Measurements from ENCODE around the gene MXI1.
A peak's percentile ranks its signal among the peaks of the same experiment; 100 is the strongest.
"Not testable (repeated sequence)": the region's sequence is repeated elsewhere in the genome, so short reads cannot be mapped to it uniquely, and the experiment has no call there.

The MXI1 gene

GRCh38 chr10:110179220-110179619 lies 28.2 kb upstream of the MXI1 start:
- POLR2A ChIA-PET: interaction anchor here (0.5 kb wide), 1 partner anchor 72 kb away, joined by 3 read pairs; no protein-coding TSS in a partner anchor
- CTCF ChIA-PET: interaction anchor here (1.8 kb wide), 1 partner anchor 28 kb away, joined by 4 read pairs; the partner anchor contains the start of gene MXI1
- DNase-seq (ENCODE audit: extremely low spot score): no peak
- TF ChIP-seq CTCF (IDR thresholded peaks at IDR 0.05; ENCODE audit: control extremely low read depth, extremely low read depth, low read depth, missing control alignments): no peak

- TF ChIP-seq CTCF (IDR thresholded peaks at IDR 0.05; ENCODE audit: control extremely low read depth, extremely low read depth, low read depth, missing control alignments): no peak
- DNase-seq (ENCODE audit: extremely low spot score): no peak
- ChIA-PET CTCF (interaction anchor here (1.1 kb wide), 1 partner anchor 14 kb away, joined by 3 read pairs; no protein-coding TSS in a partner anchor), POLR2A (no interaction called here)
Observed at GRCh38 chr10:110181451-110181850, 26.0 kb upstream of the MXI1 start.

- CTCF ChIA-PET: interaction anchor here (1.1 kb wide), 1 partner anchor 14 kb away, joined by 3 read pairs; no protein-coding TSS in a partner anchor
- no peak for TF ChIP-seq CTCF (IDR thresholded peaks at IDR 0.05; ENCODE audit: control extremely low read depth, extremely low read depth, low read depth, missing control alignments)
- no peak for DNase-seq (ENCODE audit: extremely low spot score)
- POLR2A ChIA-PET: no interaction called here
Observed at GRCh38 chr10:110181911-110182310, 25.5 kb upstream of the MXI1 start.

GRCh38 chr10:110184398-110184797 lies 23.0 kb upstream of the MXI1 start:
- CTCF ChIA-PET: interaction anchor here (0.7 to 1.0 kb wide), 2 partner anchors 10 to 22 kb away, joined by 3 to 4 read pairs; no protein-coding TSS in a partner anchor

GRCh38 chr10:110185646-110186182 lies 21.7 kb upstream of the MXI1 start:
- DNase-seq (ENCODE audit: extremely low spot score); POLR2A ChIA-PET; CTCF ChIA-PET: not testable (repeated sequence)

More at GRCh38 chr10:110184398-110184797, 23.0 kb upstream of the MXI1 start:
- no peak for TF ChIP-seq CTCF (IDR thresholded peaks at IDR 0.05; ENCODE audit: control extremely low read depth, extremely low read depth, low read depth, missing control alignments)
- no peak for DNase-seq (ENCODE audit: extremely low spot score)
- POLR2A ChIA-PET: no interaction called here

GRCh38 chr10:110190170-110190569 lies 17.2 kb upstream of the MXI1 start:
- DNase-seq (ENCODE audit: extremely low spot score): no peak
- POLR2A ChIA-PET: no interaction called here
- CTCF ChIA-PET: interaction anchor here (1.2 to 2.7 kb wide), 5 partner anchors 9 to 33 kb away, joined by 3 to 10 read pairs (median 4); no protein-coding TSS in a partner anchor
- no peak for TF ChIP-seq CTCF (IDR thresholded peaks at IDR 0.05; ENCODE audit: control extremely low read depth, extremely low read depth, low read depth, missing control alignments)

- CTCF ChIA-PET: interaction anchor here (1.3 kb wide), 1 partner anchor 14 kb away, joined by 6 read pairs; no protein-coding TSS in a partner anchor
- POLR2A ChIA-PET: no interaction called here
Observed at GRCh38 chr10:110192552-110192951, 14.9 kb upstream of the MXI1 start.

More at GRCh38 chr10:110192552-110192951, 14.9 kb upstream of the MXI1 start:
- peak; percentile 10 for TF ChIP-seq CTCF (IDR thresholded peaks at IDR 0.05; ENCODE audit: control extremely low read depth, extremely low read depth, low read depth, missing control alignments)
- peak; percentile 53 for DNase-seq (ENCODE audit: extremely low spot score)

Measured in GM10248 (cell line).